Breast epithelium (tissue), 3 donors: Measurements from ENCODE around the gene GDA.

Source experiments
- CTCF ChIP-seq, 3 donors: fragments of 450-650 bp; IDR thresholded peaks; one replicate each; pipeline ENCODE4 v1.5.1; 2016 to 2017; ENCODE audit warnings: antibody characterized with exemption in 3 of 3, mild to moderate bottlenecking in 3 of 3, moderate library complexity in 3 of 3
- POLR2A ChIP-seq: fragments of 450-650 bp; IDR thresholded peaks from one replicate; pipeline ENCODE4 v1.6.1; 2016; ENCODE audit warnings: antibody characterized with exemption, mild to moderate bottlenecking, moderate library complexity
- POLR2AphosphoS5 ChIP-seq, 3 donors: sonication (generic); formaldehyde crosslinking; IDR thresholded peaks; one replicate each; pipeline ENCODE4 v1.6.1; 2017; ENCODE audit warnings: antibody characterized with exemption in 3 of 3

GRCh38 chr9:72150661-72151060 lies 1.4 kb downstream of the GDA start:
- TF ChIP-seq CTCF (IDR thresholded peaks at IDR 0.05), result no peak
- no peak for TF ChIP-seq POLR2AphosphoS5 (IDR thresholded peaks at IDR 0.05)
- TF ChIP-seq POLR2A, result no peak
